RWPE1 (cell line): Measurements from ENCODE around the gene ZNF219.

Experiments used
- CTCF ChIA-PET: fragments of 350-600 bp; sonication (Branson Sonifier 250); formaldehyde crosslinking; extraction: SDS; loops from one replicate; lab custom pipeline; 2021; lab: Yijun Ruan, JAX
- POLR2A ChIA-PET: fragments of 400-600 bp; formaldehyde crosslinking; extraction: SDS; loops from one replicate; lab custom pipeline; 2020; ENCODE audit warnings: antibody characterized with exemption; ENCODE audit not compliant: low non-redundant PET; lab: Yijun Ruan, JAX
- DNase-seq: peaks from one replicate; pipeline ENCODE4 v3.0.0; 2012; ENCODE audit warnings: low spot score
- H3K27ac ChIP-seq: fragments of 450-650 bp; 2 replicates; pipeline ENCODE4 v1.5.1; 2017
- TF ChIP-seq, protein P1 (sequence below): fragments of 450-650 bp; conservative IDR thresholded peaks from 2 replicates; pipeline ENCODE4 v1.5.1; 2017; ENCODE audit warnings: low read depth, mild to moderate bottlenecking

ZNF219 gene

GRCh38 chr14:21095430-21096205 lies 2.8 kb downstream of the ZNF219 start:
- ChIA-PET CTCF (interaction anchor here (0.8 to 1.4 kb wide), 3 partner anchors 8 to 81 kb away, joined by 3 to 5 read pairs (median 3); no protein-coding TSS in a partner anchor), POLR2A (no interaction called here)
- TF ChIP-seq, protein P1, sequence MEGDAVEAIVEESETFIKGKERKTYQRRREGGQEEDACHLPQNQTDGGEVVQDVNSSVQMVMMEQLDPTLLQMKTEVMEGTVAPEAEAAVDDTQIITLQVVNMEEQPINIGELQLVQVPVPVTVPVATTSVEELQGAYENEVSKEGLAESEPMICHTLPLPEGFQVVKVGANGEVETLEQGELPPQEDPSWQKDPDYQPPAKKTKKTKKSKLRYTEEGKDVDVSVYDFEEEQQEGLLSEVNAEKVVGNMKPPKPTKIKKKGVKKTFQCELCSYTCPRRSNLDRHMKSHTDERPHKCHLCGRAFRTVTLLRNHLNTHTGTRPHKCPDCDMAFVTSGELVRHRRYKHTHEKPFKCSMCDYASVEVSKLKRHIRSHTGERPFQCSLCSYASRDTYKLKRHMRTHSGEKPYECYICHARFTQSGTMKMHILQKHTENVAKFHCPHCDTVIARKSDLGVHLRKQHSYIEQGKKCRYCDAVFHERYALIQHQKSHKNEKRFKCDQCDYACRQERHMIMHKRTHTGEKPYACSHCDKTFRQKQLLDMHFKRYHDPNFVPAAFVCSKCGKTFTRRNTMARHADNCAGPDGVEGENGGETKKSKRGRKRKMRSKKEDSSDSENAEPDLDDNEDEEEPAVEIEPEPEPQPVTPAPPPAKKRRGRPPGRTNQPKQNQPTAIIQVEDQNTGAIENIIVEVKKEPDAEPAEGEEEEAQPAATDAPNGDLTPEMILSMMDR, result no peak
- no peak overlapping the region for H3K27ac ChIP-seq
- DNase-seq, result no peak

GRCh38 chr14:21093769-21094681 lies 4.4 kb downstream of the ZNF219 start:
- DNase-seq, result no peak
- TF ChIP-seq, protein P1, result no peak
- H3K27ac ChIP-seq, result peak overlapping the region; percentile 50
- ChIA-PET POLR2A (interaction anchor here (0.6 to 1.0 kb wide), 2 partner anchors 20 to 24 kb away, joined by 3 to 5 read pairs; partner anchors contain the start of gene ARHGEF40), CTCF (interaction anchor here (0.6 to 3.7 kb wide), 3 partner anchors 10 to 97 kb away, joined by 6 to 72 read pairs (median 23); partner anchors contain the start of gene TMEM253)

- no peak for DNase-seq
- ChIA-PET POLR2A (no interaction called here), CTCF (interaction anchor here (0.7 to 3.7 kb wide), 12 partner anchors 9 to 236 kb away, joined by 3 to 72 read pairs (median 4); partner anchors contain the start of genes ARHGEF40 and TMEM253)
- TF ChIP-seq, protein P1, result no peak
- 0 out of 2 replicates have a peak overlapping the region, but pooled peaks have one; percentile 30 for H3K27ac ChIP-seq
Observed at GRCh38 chr14:21093018-21093417, 5.4 kb downstream of the ZNF219 start.

GRCh38 chr14:21092273-21093011 lies 6.0 kb downstream of the ZNF219 start:
- peak overlapping the region; percentile 32 for H3K27ac ChIP-seq
- TF ChIP-seq, protein P1, result peak; percentile 99
- ChIA-PET CTCF (interaction anchor here (0.6 to 3.7 kb wide), 19 partner anchors 9 to 648 kb away, joined by 3 to 72 read pairs (median 4); partner anchors contain the start of genes ARHGEF40 and TMEM253), POLR2A (no interaction called here)
- no peak for DNase-seq

DNA sequence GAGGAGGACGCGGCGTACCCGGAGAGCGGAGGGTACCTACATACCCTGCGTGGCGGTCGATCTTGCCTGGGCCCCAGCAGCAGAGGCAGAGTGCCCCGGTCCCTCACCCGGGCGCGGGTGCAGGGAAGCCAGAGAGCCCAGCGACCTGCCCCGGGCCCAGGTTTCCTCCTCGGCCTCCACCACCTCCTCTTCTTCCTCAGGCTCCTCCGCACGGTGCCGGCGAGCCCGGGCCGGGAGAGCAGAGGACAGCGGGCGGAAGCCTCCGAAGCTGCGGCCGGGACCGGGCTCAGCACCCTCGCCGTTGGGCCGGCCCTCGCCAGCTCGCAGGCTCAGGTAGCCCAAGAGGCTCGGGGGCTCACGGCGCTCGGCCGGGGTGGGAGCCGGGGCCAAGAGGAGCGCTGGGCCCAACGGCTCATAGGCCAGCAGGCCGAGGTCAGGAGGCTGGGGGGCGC lies 6.6 kb downstream of the ZNF219 start:
- ChIA-PET POLR2A (no interaction called here), CTCF (interaction anchor here (0.5 to 3.7 kb wide), 16 partner anchors 8 to 648 kb away, joined by 3 to 72 read pairs (median 4); partner anchors contain the start of genes ARHGEF40 and TMEM253)
- H3K27ac ChIP-seq, result peak overlapping the region; percentile 32
- DNase-seq, result no peak
- TF ChIP-seq, protein P1, result no peak
